Esophagus muscularis mucosa (tissue), 4 donors: Measurements from ENCODE around the gene APOBEC4. TPM values are rescaled to one million over a fixed set of nuclear protein-coding genes. Genes with fewer than 3 reads are reported as not detected.

Source experiments
- DNase-seq: peaks from one replicate; pipeline ENCODE4 v3.0.0-alpha.2; 2017; ENCODE audit errors: extremely low spot score
- H3K27ac ChIP-seq, 4 donors: fragments of 200-600 bp; sonication (generic); replicated peaks in 1 of 4; 1 replicate in 3 of 4; 2 replicates in 1 of 4; pipeline ENCODE4 v1.5.1; 2016 to 2019; ENCODE audit warnings: mild to moderate bottlenecking in 1 of 4
- H3K27me3 ChIP-seq, 4 donors: fragments of 200-600 bp; sonication (generic); one replicate each; pipeline versions ENCODE4 v1.5.1 to v1.6.0; 2016 to 2019
- H3K36me3 ChIP-seq, 4 donors: fragments of 200-600 bp; sonication (generic); one replicate each; pipeline ENCODE4 v1.5.1; 2016 to 2019
- H3K4me1 ChIP-seq, 4 donors: fragments of 200-600 bp; sonication (generic); one replicate each; pipeline ENCODE4 v1.5.1; 2016 to 2019
- H3K4me3 ChIP-seq, 4 donors: fragments of 200-600 bp; sonication (generic); 1 replicate in 2 of 4; 2 replicates in 2 of 4; pipeline ENCODE4 v1.5.1; 2016 to 2019; ENCODE audit warnings: mild to moderate bottlenecking in 4 of 4, moderate library complexity in 1 of 4
- H3K9me3 ChIP-seq, 4 donors: fragments of 200-600 bp; sonication (generic); 1 replicate in 3 of 4; 2 replicates in 1 of 4; pipeline ENCODE4 v1.5.1; 2016 to 2019
- CTCF ChIP-seq, 3 experiments: fragments of 200-600 bp in 2 of 3; fragments of 450-650 bp in 1 of 3; sonication (generic) in 2 of 3; IDR thresholded peaks; one replicate each; pipeline ENCODE4 v1.5.1; 2017 to 2019; ENCODE audit warnings: antibody characterized with exemption in 3 of 3, mild to moderate bottlenecking in 2 of 3, moderate library complexity in 1 of 3
- EP300 ChIP-seq: sonication (generic); formaldehyde crosslinking; IDR thresholded peaks from one replicate; pipeline ENCODE4 v1.6.1; 2017; ENCODE audit warnings: antibody characterized with exemption
- POLR2A ChIP-seq: fragments of 450-650 bp; IDR thresholded peaks from one replicate; pipeline ENCODE4 v1.6.1; 2017; ENCODE audit warnings: antibody characterized with exemption, moderate library complexity, mild to moderate bottlenecking, low read depth
- POLR2AphosphoS5 ChIP-seq, 2 donors: sonication (generic); formaldehyde crosslinking; IDR thresholded peaks; one replicate each; pipeline ENCODE4 v1.6.1; 2017; ENCODE audit warnings: antibody characterized with exemption in 2 of 2
- WGBS: methylation state at CpG from one replicate; pipeline ENCODE4 v1.1.5; 2018; 5-methylcytosine and 5-hydroxymethylcytosine counted together
- intact Hi-C: fragments of 100-400 bp; cut with DNase I; formaldehyde crosslinking; loops from one replicate; pipeline ENCODE4 v1.15.1; 2023
- total RNA-seq, 4 donors: library from RNA; depleted of rRNA; stranded (reverse); fragments of >200 nt; gene quantifications; one replicate each; pipeline versions ENCODE4 v1.1.0 to v1.2.1, GENCODE V29; 2016

Gene APOBEC4
- total RNA-seq, 4 donors from 2014 or later, result not detected

- intact Hi-C loops, result loop anchor here (1.0 kb wide), 1 partner anchor 262 kb away; no protein-coding TSS in a partner anchor
Measured at GRCh38 chr1:183654706-183655105, 1.6 kb upstream of the APOBEC4 start.

GRCh38 chr1:183653876-183654451 lies 848 bp upstream of the APOBEC4 start:
- intact Hi-C loops, result no loop called here
- 74% methylated on average over 4 of the region's 4 CpGs for WGBS
- no peak for TF ChIP-seq POLR2AphosphoS5 (IDR thresholded peaks at IDR 0.05)
- no peak for TF ChIP-seq POLR2A
- TF ChIP-seq EP300, result no peak

More at GRCh38 chr1:183654706-183655105, 1.6 kb upstream of the APOBEC4 start:
- TF ChIP-seq POLR2AphosphoS5 (IDR thresholded peaks at IDR 0.05) (no peak), CTCF (IDR thresholded peaks at IDR 0.05) (no peak), POLR2A (no peak), EP300 (no peak)
- H3K36me3 ChIP-seq, result no peaks in the 10 kb centered on the region
- H3K27me3 ChIP-seq, result no peaks in the 10 kb centered on the region
- no peak overlapping the region for H3K4me3 ChIP-seq
- H3K27ac ChIP-seq, result peak overlapping the region in 1 of 4 donors; percentile 1
- peaks cover 25 to 41% (median 37%) of the 10 kb centered on the region in 4 donors for H3K4me1 ChIP-seq
- no peaks in the 10 kb centered on the region for H3K9me3 ChIP-seq
- DNase-seq, result no peak

GRCh38 chr1:183653462-183653794 lies 312 bp upstream of the APOBEC4 start:
- no peak overlapping the region for H3K4me3 ChIP-seq
- DNase-seq, result no peak
- TF ChIP-seq CTCF (IDR thresholded peaks at IDR 0.05), result no peak
- no peak for TF ChIP-seq EP300
- no peak for TF ChIP-seq POLR2A
- no peak for TF ChIP-seq POLR2AphosphoS5 (IDR thresholded peaks at IDR 0.05)
- H3K9me3 ChIP-seq, result no peaks in the 10 kb centered on the region
- H3K4me1 ChIP-seq, result peaks cover 25 to 41% (median 37%) of the 10 kb centered on the region in 4 donors
- H3K27me3 ChIP-seq, result no peaks in the 10 kb centered on the region
- intact Hi-C loops, result no loop called here
- no peaks in the 10 kb centered on the region for H3K36me3 ChIP-seq
- peak overlapping the region in 3 of 4 donors; percentile 31 to 48 (median 33) for H3K27ac ChIP-seq
- 100% methylated on average over 3 of the region's 3 CpGs for WGBS

More at GRCh38 chr1:183653876-183654451, 848 bp upstream of the APOBEC4 start:
- H3K4me1 ChIP-seq, result peaks cover 25 to 41% (median 37%) of the 10 kb centered on the region in 4 donors
- H3K36me3 ChIP-seq, result no peaks in the 10 kb centered on the region
- no peaks in the 10 kb centered on the region for H3K27me3 ChIP-seq
- H3K27ac ChIP-seq, result peak overlapping the region; percentile 1 to 48 (median 32)
- no peaks in the 10 kb centered on the region for H3K9me3 ChIP-seq
- H3K4me3 ChIP-seq, result no peak overlapping the region
- DNase-seq, result no peak

GRCh38 chr1:183652107-183652506 lies 1.0 kb downstream of the APOBEC4 start:
- TF ChIP-seq POLR2AphosphoS5 (IDR thresholded peaks at IDR 0.05) (no peak), EP300 (no peak), POLR2A (no peak), CTCF (IDR thresholded peaks at IDR 0.05) (no peak)
- Histone ChIP-seq H3K4me1 (peaks cover 25 to 41% (median 37%) of the 10 kb centered on the region in 4 donors), H3K9me3 (no peaks in the 10 kb centered on the region), H3K4me3 (no peak overlapping the region), H3K27me3 (no peaks in the 10 kb centered on the region), H3K36me3 (no peaks in the 10 kb centered on the region), H3K27ac (no peak overlapping the region)
- intact Hi-C loops, result no loop called here
- 80% methylated on average over 1 of the region's 1 CpG for WGBS
- DNase-seq, result no peak

GRCh38 chr1:183651612-183652011 lies 1.5 kb downstream of the APOBEC4 start:
- Histone ChIP-seq H3K4me3 (no peak overlapping the region), H3K36me3 (no peaks in the 10 kb centered on the region), H3K4me1 (peaks cover 25 to 41% (median 37%) of the 10 kb centered on the region in 4 donors), H3K9me3 (no peaks in the 10 kb centered on the region), H3K27me3 (no peaks in the 10 kb centered on the region), H3K27ac (no peak overlapping the region)
- 80% methylated on average over 5 of the region's 5 CpGs for WGBS
- TF ChIP-seq CTCF (IDR thresholded peaks at IDR 0.05), result no peak
- TF ChIP-seq POLR2AphosphoS5 (IDR thresholded peaks at IDR 0.05), result no peak
- no peak for TF ChIP-seq POLR2A
- no peak for TF ChIP-seq EP300
- no peak for DNase-seq
- intact Hi-C loops, result no loop called here
